HEK293 (cell line): Measurements from ENCODE around the gene DGKG.

Source experiments
- CTCF ChIP-seq: fragments of 450-650 bp; formaldehyde crosslinking; IDR thresholded peaks from 2 replicates; pipeline ENCODE4 v1.5.1; 2016; ENCODE audit warnings: missing biosample characterization, missing genetic modification characterization
- MYNN ChIP-seq: fragments of 450-650 bp; formaldehyde crosslinking; IDR thresholded peaks from 2 replicates; pipeline ENCODE4 v1.5.1; 2016; ENCODE audit warnings: missing biosample characterization, missing genetic modification characterization, borderline replicate concordance
- ZBTB1 ChIP-seq: fragments of 450-650 bp; formaldehyde crosslinking; IDR thresholded peaks from 2 replicates; pipeline ENCODE4 v1.5.1; 2016; ENCODE audit warnings: missing biosample characterization, missing genetic modification characterization
- ZNF114 ChIP-seq: fragments of 450-650 bp; formaldehyde crosslinking; IDR thresholded peaks from 2 replicates; pipeline ENCODE4 v1.5.0; 2017; ENCODE audit warnings: missing biosample characterization, missing genetic modification characterization
- ZNF660 ChIP-seq: fragments of 450-650 bp; IDR thresholded peaks from 2 replicates; pipeline ENCODE4 v1.5.1; 2018; ENCODE audit warnings: missing biosample characterization, mild to moderate bottlenecking, missing genetic modification characterization
- ZNF670 ChIP-seq: fragments of 450-650 bp; formaldehyde crosslinking; IDR thresholded peaks from 2 replicates; pipeline ENCODE4 v1.5.1; 2016; ENCODE audit warnings: missing biosample characterization, missing genetic modification characterization, low read depth
- ZNF792 ChIP-seq: fragments of 450-650 bp; formaldehyde crosslinking; IDR thresholded peaks from 2 replicates; pipeline ENCODE4 v1.5.1; 2016; ENCODE audit warnings: missing biosample characterization, missing genetic modification characterization
- ZNF830 ChIP-seq: fragments of 450-650 bp; IDR thresholded peaks from 2 replicates; pipeline ENCODE4 v1.5.0; 2018; ENCODE audit warnings: missing biosample characterization, missing genetic modification characterization, low read depth, mild to moderate bottlenecking, moderate library complexity

- no peak for TF ChIP-seq ZNF670 (tag by site-specific recombination)
- TF ChIP-seq ZNF114 (tag by site-specific recombination), result no peak
- TF ChIP-seq ZNF830 (tag by site-specific recombination), result no peak
- no peak for TF ChIP-seq CTCF
- no peak for TF ChIP-seq ZNF792 (tag by site-specific recombination)
- TF ChIP-seq ZNF660 (tag by site-specific recombination), result no peak
- TF ChIP-seq MYNN (tag by site-specific recombination), result no peak
- TF ChIP-seq ZBTB1 (tag by site-specific recombination), result no peak
Measured at GRCh38 chr3:186327912-186328487, 34.0 kb downstream of the DGKG start.
